HG02623 (cell line): Measurements from ENCODE around the gene LNPEP.
"Not testable (repeated sequence)": the region's sequence is repeated elsewhere in the genome, so short reads cannot be mapped to it uniquely, and the experiment has no call there.

Experiments
- ATAC-seq: cut with Tn5 transposase; IDR thresholded peaks from one replicate; pipeline ENCODE4 v1.9.1; 2021; ENCODE audit warnings: moderate library complexity; ENCODE audit not compliant: unreplicated experiment

The LNPEP gene

DNA sequence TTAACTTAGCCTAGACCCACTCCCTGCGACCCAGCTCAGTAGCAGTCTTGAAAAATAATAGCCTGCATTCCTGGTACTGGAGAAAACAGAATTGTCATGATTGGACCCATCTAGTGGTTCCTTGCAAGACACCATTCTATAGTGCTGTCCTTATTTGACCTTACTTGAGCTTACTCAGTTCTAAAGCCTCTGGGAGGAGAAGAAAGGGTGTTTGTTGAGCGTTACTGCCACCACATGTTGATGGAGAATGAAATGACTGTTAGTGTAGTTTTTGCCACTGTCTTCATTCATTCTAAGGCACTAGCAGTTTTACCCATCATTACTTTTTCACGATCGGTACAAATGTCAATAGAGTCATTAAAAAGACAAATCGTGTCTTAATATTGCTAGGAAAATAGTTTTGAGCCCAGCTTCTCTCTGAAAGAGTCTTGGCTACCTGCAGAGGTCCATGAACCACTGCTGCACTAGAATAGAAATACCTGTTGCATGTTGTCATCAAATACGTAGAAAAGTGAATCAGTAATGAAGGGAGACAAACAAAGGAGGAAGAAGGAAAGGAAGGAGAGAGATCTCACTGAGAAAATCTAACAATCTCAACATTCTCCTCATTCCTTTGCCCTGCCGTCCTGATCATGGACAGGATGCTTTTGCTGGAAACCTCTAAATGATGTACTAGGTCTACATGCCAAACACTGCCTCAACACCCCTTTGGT is 110.5 kb downstream of the LNPEP start:
- ATAC-seq, result no peak

DNA sequence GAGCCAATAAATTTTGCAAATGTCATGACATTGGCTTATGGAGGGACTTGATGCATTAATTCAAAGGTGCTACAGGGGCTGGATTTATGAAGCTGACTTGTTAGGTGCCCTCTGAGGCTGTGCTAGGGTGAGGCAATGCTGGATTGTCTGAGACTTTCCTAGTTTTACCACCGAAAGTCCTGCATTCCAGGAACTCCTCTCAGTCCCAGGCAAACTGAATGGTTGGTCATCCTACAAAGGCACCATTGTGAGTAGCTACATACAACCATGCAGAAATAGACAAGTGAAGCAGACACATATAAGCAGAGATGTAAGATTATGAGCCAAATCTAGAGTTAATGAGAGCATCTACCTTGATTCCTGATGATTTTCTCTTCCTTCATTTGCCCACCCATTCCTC is 111.2 kb downstream of the LNPEP start:
- no peak for ATAC-seq

- ATAC-seq, result no peak
These were observed 113.3 kb downstream of the LNPEP start for GRCh38 chr5:97049175-97049574.

GRCh38 chr5:97056263-97056662 is 120.4 kb downstream of the LNPEP start:
- no peak for ATAC-seq

DNA sequence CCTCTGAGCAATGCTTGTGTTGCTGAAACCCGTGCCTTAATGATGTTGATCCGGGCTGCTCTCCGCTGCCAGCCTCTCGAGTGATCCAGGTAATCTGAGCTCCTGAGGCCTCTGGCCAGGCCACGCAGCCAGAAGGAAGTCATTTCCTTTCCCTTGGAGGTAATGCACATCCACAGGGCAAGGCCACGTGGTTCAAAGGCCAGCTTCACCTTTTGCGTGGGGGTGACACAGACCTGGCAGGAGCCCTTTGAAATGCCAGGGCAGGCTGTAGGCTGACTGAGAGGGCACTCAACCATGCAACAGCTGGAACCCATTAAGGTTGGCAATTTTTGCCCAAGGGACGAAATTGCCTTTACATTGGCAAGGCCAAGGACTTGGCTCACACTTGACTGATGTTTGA is 126.2 kb downstream of the LNPEP start:
- no peak for ATAC-seq

DNA sequence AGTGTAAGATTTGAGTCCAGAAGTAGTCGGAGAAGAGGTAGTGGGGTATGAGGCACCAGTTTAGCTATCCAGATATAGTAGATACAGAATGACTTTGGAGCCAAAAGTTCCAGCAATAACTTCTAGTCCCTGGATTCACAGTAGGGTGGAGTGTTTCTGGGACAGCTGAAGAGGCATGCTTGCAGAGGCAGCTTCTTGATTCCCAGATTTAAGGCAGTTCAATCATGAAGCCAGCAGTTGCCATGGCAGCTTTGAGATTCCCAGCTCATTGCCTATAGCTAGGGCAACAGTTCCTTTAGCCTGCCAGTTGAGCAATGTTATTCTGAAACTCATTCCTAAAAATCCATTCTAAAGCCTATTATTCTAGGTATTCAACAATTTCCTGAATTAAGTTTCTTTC is 127.4 kb downstream of the LNPEP start:
- no peak for ATAC-seq

- ATAC-seq, result no peak
These were observed 129.6 kb downstream of the LNPEP start for GRCh38 chr5:97065475-97065874.

GRCh38 chr5:97067296-97067850 is 131.5 kb downstream of the LNPEP start:
- no peak for ATAC-seq

DNA sequence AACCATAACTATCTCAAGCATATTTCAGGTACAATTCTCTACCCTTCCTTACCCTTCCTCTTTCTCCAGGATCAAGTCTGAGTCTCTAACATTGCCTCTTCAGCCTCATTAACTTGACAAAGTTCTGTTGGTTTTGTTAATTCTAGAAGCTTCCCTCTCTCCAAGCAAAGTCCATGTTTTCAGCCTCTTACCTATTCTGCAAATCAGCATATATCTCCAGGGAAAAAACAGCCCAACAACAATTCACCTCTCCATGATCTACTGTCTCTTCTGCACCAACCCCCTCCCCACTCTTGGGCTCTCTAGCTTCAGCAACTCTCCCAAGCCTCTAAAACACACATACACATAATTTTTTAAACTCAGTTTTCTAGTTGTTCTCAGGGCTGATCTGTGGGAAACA is 134.4 kb downstream of the LNPEP start:
- no peak for ATAC-seq

GRCh38 chr5:97071101-97071500 is 135.2 kb downstream of the LNPEP start:
- ATAC-seq, result no peak

DNA sequence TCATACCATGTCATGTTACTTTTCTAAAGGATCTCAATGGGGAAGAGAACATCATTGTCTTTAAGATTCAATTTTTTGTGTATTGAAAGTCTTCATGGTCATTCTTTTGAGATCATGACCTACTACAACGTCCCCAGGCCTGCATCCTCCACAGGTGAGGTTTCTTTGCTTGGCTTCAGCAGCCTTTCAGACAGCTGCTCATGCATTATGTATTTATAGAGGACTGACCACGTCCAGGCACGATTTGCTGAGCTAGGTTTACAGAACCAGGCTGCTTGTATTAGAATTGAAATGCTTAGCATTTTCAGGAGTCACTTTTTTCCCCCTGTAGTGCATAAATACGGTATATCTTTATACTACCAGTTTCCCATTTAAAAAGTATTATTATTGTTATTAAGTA is 136.1 kb downstream of the LNPEP start:
- ATAC-seq, result no peak

DNA sequence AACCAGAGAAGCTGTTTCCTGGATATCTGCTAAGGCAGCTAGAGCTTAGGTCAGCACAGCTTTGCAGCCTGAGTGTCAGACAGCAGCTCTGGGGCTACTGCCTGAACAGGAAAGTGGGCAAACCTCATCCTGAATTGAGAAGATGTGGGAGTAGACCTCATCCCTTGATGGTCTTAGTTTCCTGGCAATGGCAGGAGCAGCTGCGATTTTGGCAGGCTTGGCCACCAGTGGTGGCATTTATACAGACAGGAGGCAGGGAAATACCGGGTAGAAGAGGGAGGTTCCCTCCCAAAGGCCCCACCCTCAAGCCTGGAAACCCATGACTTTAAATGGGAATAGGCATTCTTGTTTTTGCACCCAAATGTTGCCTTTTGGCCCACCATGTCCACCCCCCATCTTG is 136.8 kb downstream of the LNPEP start:
- ATAC-seq, result no peak

- ATAC-seq, result no peak
These were observed 137.5 kb downstream of the LNPEP start for GRCh38 chr5:97073420-97073819.

DNA sequence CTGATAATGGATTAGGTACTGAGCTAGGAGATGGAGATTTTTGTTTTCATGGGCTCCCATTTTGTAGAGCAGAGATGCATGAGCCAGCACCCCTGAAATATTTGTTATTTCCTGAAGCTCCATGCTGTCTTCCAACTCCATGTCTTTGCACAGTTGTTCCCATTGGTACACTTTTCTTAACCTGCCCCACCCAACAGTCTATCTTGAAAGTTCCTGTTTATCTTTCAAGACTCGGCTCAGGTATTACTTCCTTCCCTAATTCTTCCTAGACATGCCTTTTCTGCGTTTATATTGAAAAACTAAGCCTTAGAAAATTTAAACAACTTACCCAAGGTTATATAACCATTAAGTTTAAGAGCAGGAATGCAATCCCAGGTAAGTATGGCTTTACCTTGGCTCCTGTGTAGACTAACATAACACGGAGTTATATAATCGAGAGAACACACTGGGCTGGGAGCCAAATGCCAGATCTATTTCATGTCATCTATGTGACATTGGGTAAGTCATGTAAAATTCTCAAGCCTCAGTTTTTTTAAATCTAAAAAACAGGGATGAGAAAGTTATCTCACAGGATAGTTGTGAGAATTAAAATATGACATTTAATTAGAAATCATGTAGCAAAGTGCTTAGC is 139.1 kb downstream of the LNPEP start:
- no peak for ATAC-seq

DNA sequence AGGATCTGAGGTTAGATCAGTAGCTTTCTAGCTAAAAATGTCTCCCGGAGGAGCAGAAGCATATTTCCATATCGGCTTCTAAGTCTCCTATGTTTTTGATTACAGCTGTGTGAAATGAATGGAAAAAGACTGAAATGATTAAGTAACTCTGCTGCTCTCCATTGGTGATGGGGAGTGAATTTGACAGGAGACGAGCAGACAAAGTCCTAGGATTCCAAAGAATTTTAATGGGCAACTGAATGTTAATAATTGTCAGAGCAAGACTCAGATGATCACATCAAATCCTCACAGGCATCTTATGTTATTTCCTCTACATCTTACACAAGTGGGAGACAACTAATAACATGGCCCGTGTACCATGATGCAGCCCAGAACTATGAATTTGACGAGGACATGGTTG is 139.8 kb downstream of the LNPEP start:
- ATAC-seq, result no peak

DNA sequence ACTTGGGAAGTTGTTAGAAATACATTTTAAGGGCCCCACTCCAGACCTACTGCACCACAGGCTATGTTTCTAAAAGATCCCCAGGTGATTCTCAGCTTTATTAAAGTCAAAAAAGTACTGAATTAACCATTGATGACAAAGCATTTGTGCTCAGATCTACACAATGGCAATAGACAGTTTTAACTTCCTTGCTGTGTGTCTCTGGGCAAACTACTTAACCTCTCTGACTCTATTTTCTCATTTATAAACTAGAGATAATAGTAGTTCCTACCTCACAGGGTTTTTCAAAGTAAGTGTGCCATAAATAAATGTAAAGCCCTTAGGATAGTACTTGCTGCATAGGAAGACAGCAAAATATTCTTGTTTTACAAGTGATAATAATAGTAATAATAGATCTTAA is 140.2 kb downstream of the LNPEP start:
- ATAC-seq, result no peak

DNA sequence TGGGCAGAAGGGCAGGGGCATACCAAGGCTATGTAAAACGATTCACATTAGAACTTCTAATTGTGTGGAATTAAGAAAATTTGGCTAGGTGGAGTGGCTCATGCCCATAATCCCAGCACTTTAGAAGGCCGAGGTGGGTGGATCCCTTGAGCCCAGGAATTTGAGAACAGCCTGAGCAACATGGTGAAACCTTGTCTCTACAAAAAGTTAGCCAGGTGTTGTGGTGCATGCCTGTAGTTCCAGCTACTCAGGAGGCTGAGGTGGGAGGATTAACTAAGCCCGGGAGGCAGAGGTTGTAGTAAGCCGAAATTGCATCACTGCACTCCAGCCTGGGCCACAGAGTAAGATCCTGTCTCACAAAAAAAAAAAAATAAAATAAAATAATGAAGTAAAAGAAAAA is 141.4 kb downstream of the LNPEP start:
- no peak for ATAC-seq

DNA sequence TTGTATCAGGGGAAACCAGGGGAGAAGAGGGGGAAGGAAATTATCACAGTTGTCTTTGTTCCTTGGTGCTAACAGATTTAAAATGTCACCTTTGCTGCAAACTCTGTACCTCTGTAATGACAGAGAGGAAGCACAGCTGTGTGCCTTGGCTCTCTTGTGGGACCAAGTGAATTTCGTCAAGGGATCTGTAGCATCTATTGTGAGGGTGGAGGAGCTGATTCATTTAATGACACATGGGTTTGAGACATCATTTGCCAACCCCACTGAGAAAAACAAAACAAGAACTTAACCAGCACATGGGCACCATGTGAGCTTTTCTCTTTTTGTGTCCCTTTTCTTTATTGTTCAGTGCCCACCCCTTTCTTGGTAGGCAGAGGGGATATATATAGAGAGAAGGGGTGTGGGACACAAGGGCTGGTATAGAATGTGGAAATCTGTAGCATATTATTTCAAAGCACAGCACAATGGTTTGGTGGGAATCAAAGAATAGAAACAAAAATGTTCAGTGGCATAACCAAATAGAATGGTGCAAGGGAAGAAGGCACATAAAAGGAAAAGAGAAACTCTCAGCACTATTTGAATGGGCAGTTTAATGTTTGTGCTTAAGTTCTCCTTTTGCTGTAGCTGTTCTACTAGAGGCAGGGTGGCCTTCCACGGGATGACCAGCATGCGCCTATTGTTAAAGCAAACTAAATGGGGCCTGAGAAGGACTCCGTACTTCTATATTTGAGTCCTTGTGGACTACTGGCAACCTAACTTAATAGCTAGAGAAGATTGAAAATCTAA is 143.3 kb downstream of the LNPEP start:
- ATAC-seq, result no peak

GRCh38 chr5:97084782-97085458 is 149.0 kb downstream of the LNPEP start:
- ATAC-seq, result not testable (repeated sequence)

DNA sequence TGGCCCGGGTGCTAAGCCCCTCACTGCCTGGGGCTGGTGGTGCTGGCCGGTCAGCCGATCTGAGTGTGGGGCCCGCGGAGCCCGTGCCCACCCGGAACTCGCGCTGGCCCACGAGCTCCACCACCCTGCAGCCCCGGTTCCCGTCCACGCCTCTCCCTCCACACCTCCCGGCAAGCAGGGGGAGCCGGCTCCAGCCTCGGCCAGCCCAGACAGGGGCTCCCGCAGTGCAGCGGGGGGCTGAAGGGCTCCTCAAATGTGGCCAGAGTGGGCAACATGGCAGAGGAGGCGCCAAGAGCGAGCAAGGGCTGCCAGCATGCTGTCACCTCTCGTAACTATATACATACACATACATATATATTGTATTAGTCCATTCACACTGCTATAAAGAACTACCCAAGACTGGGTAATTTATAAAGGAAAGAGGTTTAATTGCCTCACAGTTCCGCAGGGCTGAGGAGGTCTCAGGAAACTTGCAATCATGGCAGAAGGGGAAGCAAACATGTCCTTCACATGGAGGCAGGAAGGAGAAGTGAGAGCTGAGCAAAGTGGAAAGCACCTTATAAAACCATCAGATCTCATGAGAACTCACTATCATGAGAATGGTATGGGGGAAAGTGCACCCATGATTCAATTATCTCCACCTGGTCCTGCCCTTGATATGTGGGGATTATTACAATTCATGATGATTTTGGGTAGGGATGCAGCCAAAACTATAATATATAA is 149.7 kb downstream of the LNPEP start:
- ATAC-seq, result no peak
